GM12878 (cell line): ENCODE measurements around the gene NFIX. TPM values are rescaled to one million over a fixed set of nuclear protein-coding genes. Genes with fewer than 3 reads are reported as not detected.
A peak's percentile ranks its signal among the peaks of the same experiment; 100 is the strongest.

Source experiments
- ATAC-seq: fragments of 200-7000 bp; cut with Tn5 transposase; 3 replicates; pipeline ENCODE4 v1.9.1; 2020; ENCODE audit warnings: mild to moderate bottlenecking, moderate library complexity
- BruUV-seq: library from RNA; stranded (reverse); fragments of 400-500 nt; replicated peaks from 2 replicates; lab custom pipeline; 2021; lab: Mats Ljungman, UMichigan
- CTCF ChIA-PET: fragments of 300-600 bp; sonication (Branson Sonifier 250); formaldehyde crosslinking; extraction: SDS; loops from one replicate; lab custom pipeline; 2021; ENCODE audit warnings: inconsistent platforms; lab: Yijun Ruan, JAX
- POLR2A ChIA-PET: fragments of 350-600 bp; formaldehyde crosslinking; extraction: SDS; loops from one replicate; lab custom pipeline; 2021; ENCODE audit warnings: inconsistent platforms; lab: Charles Lee
- RAD21 ChIA-PET: fragments of 300-600 bp; sonication (Branson Sonifier 250); formaldehyde crosslinking; loops from one replicate; lab custom pipeline; 2023; ENCODE audit warnings: antibody characterized with exemption; ENCODE audit not compliant: unreplicated experiment; lab: Charles Lee
- SMC1A ChIA-PET: fragments of 300-600 bp; sonication (Branson Sonifier 250); formaldehyde crosslinking; loops from one replicate; lab custom pipeline; 2023; ENCODE audit not compliant: unreplicated experiment, uncharacterized antibody; lab: Charles Lee
- DNase-seq: peaks from one replicate; pipeline ENCODE4 v3.0.0-alpha.2; 2011; ENCODE audit warnings: low read depth, low spot score
- FAIRE-seq: peaks from 3 replicates; lab custom pipeline; 2011; peaks lifted over from hg19 to GRCh38; lab: Jason Lieb, UNC
- H2AFZ ChIP-seq: 2 replicates; pipeline ENCODE4 v1.6.0; 2011; ENCODE audit warnings: low read depth, low read length, control low read depth; ENCODE audit not compliant: control insufficient read depth
- H3K27ac ChIP-seq: 2 replicates; pipeline ENCODE4 v1.5.1; 2011; ENCODE audit warnings: control low read depth; ENCODE audit not compliant: control insufficient read depth, insufficient read depth
- H3K27me3 ChIP-seq, 2 experiments: replicated peaks in 1 of 2; 2 replicates each; pipeline versions ENCODE4 v1.6.0 to v1.6.1; 2011; ENCODE audit warnings: low read length in 1 of 2; ENCODE audit not compliant: control insufficient read depth in 2 of 2, insufficient read depth in 2 of 2
- H3K36me3 ChIP-seq, 2 experiments: 2 replicates each; pipeline ENCODE4 v1.5.1; 2011; ENCODE audit warnings: low read length in 1 of 2; ENCODE audit not compliant: control insufficient read depth in 2 of 2, insufficient read depth in 2 of 2
- H3K4me1 ChIP-seq: 2 replicates; pipeline ENCODE4 v1.6.1; 2011; ENCODE audit warnings: mild to moderate bottlenecking, low read length, moderate library complexity, mixed read lengths; ENCODE audit not compliant: control insufficient read depth, insufficient read depth
- H3K4me2 ChIP-seq: 2 replicates; pipeline ENCODE4 v1.6.0; 2011; ENCODE audit warnings: control low read depth; ENCODE audit not compliant: control insufficient read depth, insufficient read depth
- H3K4me3 ChIP-seq: fragments of 200-600 bp; sonication (generic); 2 replicates; pipeline ENCODE4 v1.5.1; 2016
- H3K79me2 ChIP-seq: 2 replicates; pipeline ENCODE4 v1.6.0; 2011; ENCODE audit warnings: low read length; ENCODE audit not compliant: control insufficient read depth, insufficient read depth
- H3K9ac ChIP-seq: 2 replicates; pipeline ENCODE4 v1.8.0; 2011; ENCODE audit warnings: low read length, control low read depth, mixed read lengths; ENCODE audit not compliant: control insufficient read depth, insufficient read depth
- H3K9me3 ChIP-seq: replicated peaks from 3 replicates; pipeline ENCODE4 v1.5.1; 2011; ENCODE audit warnings: mild to moderate bottlenecking, low read length; ENCODE audit not compliant: control insufficient read depth, insufficient read depth
- H4K20me1 ChIP-seq: 2 replicates; pipeline ENCODE4 v1.6.0; 2011; ENCODE audit not compliant: control insufficient read depth, insufficient read depth
- CHD2 ChIP-seq: IDR thresholded peaks from 2 replicates; pipeline ENCODE4 v1.6.1; 2011; ENCODE audit warnings: low read depth, low read length, improper control_type of control experiment, borderline replicate concordance
- EGR1 ChIP-seq, 2 experiments: IDR thresholded peaks; 1 replicate in 1 of 2; 2 replicates in 1 of 2; pipeline ENCODE4 v1.6.1; 2011 to 2012; ENCODE audit warnings: low read depth in 2 of 2, low read length in 2 of 2, borderline replicate concordance in 1 of 2, mild to moderate bottlenecking in 1 of 2, moderate library complexity in 1 of 2
- PKNOX1 ChIP-seq: fragments of 450-650 bp; IDR thresholded peaks from 2 replicates; pipeline ENCODE4 v1.6.1; 2016; ENCODE audit warnings: mild to moderate bottlenecking
- SP1 ChIP-seq: IDR thresholded peaks from one replicate; pipeline ENCODE4 v1.6.1; 2011; ENCODE audit warnings: low read depth, low read length
- SREBF2 ChIP-seq: IDR thresholded peaks from 2 replicates; pipeline ENCODE4 v1.6.1; 2012; ENCODE audit warnings: mild to moderate bottlenecking, low read length
- USF2 ChIP-seq: IDR thresholded peaks from 2 replicates; pipeline ENCODE4 v1.6.1; 2011; ENCODE audit warnings: low read depth, low read length, improper control_type of control experiment, borderline replicate concordance
- WGBS: methylation state at CpG from one replicate; pipeline ENCODE4 v1.1.6; 2016; ENCODE audit warnings: low lambda C conversion rate; ENCODE audit not compliant: insufficient replicate concordance, insufficient coverage; ENCODE audit errors: missing lambda C conversion rate; 5-methylcytosine and 5-hydroxymethylcytosine counted together
- in situ Hi-C: fragments of 300-500 bp; cut with MboI; formaldehyde crosslinking; loops from 9 replicates; pipeline ENCODE4 v1.14.3; 2018; ENCODE audit warnings: mixed read lengths
- intact Hi-C: fragments of 100-400 bp; cut with micrococcal nuclease; formaldehyde crosslinking; loops from one replicate; pipeline ENCODE4 v1.14.2; 2022; ENCODE audit not compliant: unreplicated experiment
- polyA plus RNA-seq, 11 experiments: library from polyadenylated mRNA; depleted of rRNA in 4 of 11; unstranded in 6 of 11; stranded (reverse) in 5 of 11; fragments of >200 nt; fragmentation: Nextera tagmentation in 4 of 11; fragmentation: Illumina TruSeq in 1 of 11; extraction: Ambion mirVana in 4 of 11; extraction: Trizol in 1 of 11; gene quantifications; 1 replicate in 1 of 11; 2 replicates in 10 of 11; pipeline versions ENCODE4 v1.2.1 to v1.2.3, GENCODE V29; 2011 to 2016; ENCODE audit warnings: inconsistent platforms in 2 of 11, missing spikeins in 2 of 11, low read depth in 1 of 11
- total RNA-seq, 4 experiments: library from RNA; depleted of rRNA in 3 of 4; stranded (reverse); fragments of >200 nt in 3 of 4; fragmentation: Illumina TruSeq in 1 of 4; extraction: Trizol in 1 of 4; gene quantifications; 2 replicates each; pipeline versions ENCODE4 v1.2.1 to v1.2.3, GENCODE V29; 2013 to 2021

NFIX gene
- total and polyA plus RNA-seq, 10 of the 15 experiments (the other 5 are each of a cell fraction or from before 2014, with no cell fraction given) = 0.02 to 2.2 (median 0.28) TPM

DNA sequence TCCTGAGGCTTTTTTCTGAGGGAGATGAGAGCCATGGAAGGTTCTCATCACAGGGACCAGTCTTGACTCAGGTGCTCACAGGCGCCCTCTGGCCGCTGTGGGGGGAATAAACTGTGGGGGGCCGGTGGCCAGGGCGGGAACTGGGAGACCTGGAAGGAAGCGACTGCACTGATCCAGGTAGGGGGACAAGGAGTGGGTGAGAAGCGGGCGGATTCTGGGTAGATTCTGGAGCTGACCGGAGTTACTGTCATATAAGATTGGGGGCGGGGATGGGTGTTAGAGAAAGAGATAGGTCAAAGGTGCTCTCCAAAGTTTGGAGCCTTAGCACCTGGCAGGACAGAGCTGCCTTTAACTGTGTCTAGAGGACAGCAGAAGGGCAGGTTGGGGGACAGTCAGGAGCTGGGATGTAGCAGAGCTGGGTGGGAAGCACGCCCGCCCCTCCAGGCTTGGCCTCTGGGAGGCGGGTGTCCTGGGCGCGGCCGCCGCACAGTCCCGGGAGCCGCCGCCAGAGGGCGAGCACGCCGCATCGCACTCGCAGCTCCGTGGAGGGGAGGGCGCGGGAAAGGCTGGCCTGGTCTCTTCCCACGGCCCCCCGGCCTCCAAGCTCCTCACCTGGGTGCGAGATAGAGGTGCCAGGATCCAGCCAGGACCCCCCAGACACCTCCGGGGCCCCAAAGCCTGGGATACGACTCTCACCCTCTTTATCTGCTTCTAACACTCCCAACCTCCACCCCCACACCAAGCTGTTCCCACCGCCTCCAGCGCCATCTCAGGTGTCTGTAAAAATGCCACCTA is 30.1 kb upstream of the NFIX start (continued):
- no peak for TF ChIP-seq SREBF2
- TF ChIP-seq EGR1 (IDR thresholded peaks at IDR 0.05; ENCODE audit: borderline replicate concordance in 1 of 2, low read depth in 2 of 2, low read length in 2 of 2) = peak in 1 of 2 experiments; percentile 34; a peak in 1 of 3 replicates
- no peak for TF ChIP-seq SP1
- TF ChIP-seq USF2 = no peak
- TF ChIP-seq, all 136 proteins: peak for 26

DNA sequence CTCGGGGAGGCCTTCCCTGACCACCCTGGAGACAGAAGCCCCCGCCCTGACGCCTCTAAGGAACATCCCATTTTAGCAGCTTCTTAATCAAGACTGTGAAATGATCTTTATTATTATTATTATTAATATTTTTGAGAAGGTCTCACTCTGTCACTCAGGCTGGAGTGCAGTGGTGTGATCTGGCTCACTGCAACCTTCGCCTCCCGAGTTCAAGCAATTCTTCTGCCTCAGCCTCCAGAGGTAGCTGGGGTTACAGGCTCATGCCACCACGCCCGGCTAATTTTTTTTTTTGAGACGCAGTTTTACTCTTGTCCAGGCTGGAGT is 29.5 kb upstream of the NFIX start:
- no peak for DNase-seq
- no peaks in the 10 kb centered on the region for H3K36me3 ChIP-seq
- peak overlapping the region; percentile 100 for H3K4me2 ChIP-seq
- TF ChIP-seq CHD2 (no peak), PKNOX1 (peak; percentile 6; the same call in 1 of the 2 replicates)
- RAD21 ChIA-PET = interaction anchor here (0.7 to 2.9 kb wide), 31 partner anchors 9 to 295 kb away, joined by 3 to 31 read pairs (median 5); partner anchors contain the start of genes CALR, DNASE2, FARSA and GCDH
- in situ Hi-C loops = no loop called here
- no TSS peak for BruUV-seq
- SMC1A ChIA-PET = interaction anchor here (0.7 to 2.0 kb wide), 21 partner anchors 8 to 187 kb away, joined by 3 to 29 read pairs (median 5); partner anchors contain the start of genes DNASE2, GADD45GIP1, GCDH and KLF1
- H3K79me2 ChIP-seq = no peaks in the 10 kb centered on the region
- H3K4me3 ChIP-seq = peak overlapping the region; percentile 64; the same call in 1 of the 2 replicates
- ATAC-seq = no peak
- no peaks in the 10 kb centered on the region for H3K27me3 ChIP-seq
- H3K4me1 ChIP-seq = 0 out of 2 replicates have a peak, but pooled peaks cover 3% of the 10 kb centered on the region
- 44% methylated on average over 8 of the region's 8 CpGs for WGBS
- FAIRE-seq = no peak
- CTCF ChIA-PET = interaction anchor here (0.6 to 7.0 kb wide), 66 partner anchors 11 to 312 kb away, joined by 3 to 182 read pairs (median 6); partner anchors contain the start of genes DNASE2, FARSA, GADD45GIP1 and GCDH
- intact Hi-C loops = loop anchor here (1.0 kb wide), 1 partner anchor 80 kb away; no protein-coding TSS in a partner anchor
- H2AFZ ChIP-seq = peak overlapping the region; percentile 95
- 0 out of 2 replicates have a peak overlapping the region, but pooled peaks have one; percentile 2 for H3K27ac ChIP-seq
- no peaks in the 10 kb centered on the region for H4K20me1 ChIP-seq
- POLR2A ChIA-PET = interaction anchor here (0.6 to 2.6 kb wide), 6 partner anchors 28 to 86 kb away, joined by 3 to 11 read pairs (median 4); partner anchors contain the start of genes DNASE2 and GCDH
- no peaks in the 10 kb centered on the region for H3K9me3 ChIP-seq
- H3K9ac ChIP-seq = peak overlapping the region; percentile 55; the same call in 1 of the 2 replicates
